HG03439 (cell line): ENCODE data around the gene OMP.
"Not testable (repeated sequence)": the region's sequence is repeated elsewhere in the genome, so short reads cannot be mapped to it uniquely, and the experiment has no call there.

Source experiments
- ATAC-seq: cut with Tn5 transposase; IDR thresholded peaks from one replicate; pipeline ENCODE4 v1.9.1; 2021; ENCODE audit warnings: mild to moderate bottlenecking, moderate library complexity; ENCODE audit not compliant: unreplicated experiment

OMP gene

GRCh38 chr11:77102246-77103210 is at the start of gene OMP:
Gene OMP, plus strand, starts transcription at chr11:77102840. Its CDS starts 0 bp downstream, at chr11:77102840.
- ATAC-seq = no peak

- no peak for ATAC-seq
Observed at GRCh38 chr11:77053217-77054015, 49.2 kb upstream of the OMP start.

DNA sequence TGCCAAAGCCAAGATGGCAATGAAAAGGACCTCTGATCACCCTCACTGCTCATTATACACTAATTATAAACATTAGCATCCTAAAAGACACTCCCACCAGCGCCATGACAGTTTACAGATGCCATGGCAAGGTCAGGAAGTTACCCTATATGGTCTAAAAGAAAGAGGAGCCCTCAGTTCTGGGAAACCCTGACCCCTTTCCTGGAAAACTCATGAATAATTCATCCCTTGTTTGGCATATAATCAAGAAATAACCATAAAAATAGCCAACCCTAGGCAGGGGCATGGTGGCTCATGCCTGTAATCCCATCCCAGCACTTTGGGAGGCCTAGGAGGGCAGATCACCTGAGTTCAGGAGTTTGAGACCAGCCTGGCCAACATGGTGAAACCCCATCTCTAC is 48.6 kb upstream of the OMP start:
- ATAC-seq = no peak

DNA sequence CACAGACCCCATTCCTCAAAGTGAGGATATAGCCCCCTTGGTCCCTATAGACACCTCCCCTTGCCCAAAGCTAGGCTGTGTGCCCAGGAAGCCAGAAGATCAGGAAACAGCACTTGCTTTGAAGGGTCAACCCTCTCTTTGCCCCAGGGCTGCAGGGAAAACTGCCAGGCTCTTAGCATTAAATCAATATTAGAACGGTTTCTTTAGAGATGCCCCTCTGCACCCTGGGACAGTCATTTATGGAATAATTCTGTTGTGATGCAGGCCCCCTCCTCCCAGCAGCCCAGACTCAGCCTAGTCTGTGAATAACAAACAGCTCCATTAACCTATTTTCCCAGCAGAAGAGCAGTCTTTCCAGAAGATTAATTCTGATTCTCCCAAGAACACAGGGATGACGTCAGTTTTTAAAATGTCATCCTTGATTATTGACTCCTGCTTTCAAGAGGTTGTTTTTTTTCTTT is 47.5 kb upstream of the OMP start:
- ATAC-seq = no peak

DNA sequence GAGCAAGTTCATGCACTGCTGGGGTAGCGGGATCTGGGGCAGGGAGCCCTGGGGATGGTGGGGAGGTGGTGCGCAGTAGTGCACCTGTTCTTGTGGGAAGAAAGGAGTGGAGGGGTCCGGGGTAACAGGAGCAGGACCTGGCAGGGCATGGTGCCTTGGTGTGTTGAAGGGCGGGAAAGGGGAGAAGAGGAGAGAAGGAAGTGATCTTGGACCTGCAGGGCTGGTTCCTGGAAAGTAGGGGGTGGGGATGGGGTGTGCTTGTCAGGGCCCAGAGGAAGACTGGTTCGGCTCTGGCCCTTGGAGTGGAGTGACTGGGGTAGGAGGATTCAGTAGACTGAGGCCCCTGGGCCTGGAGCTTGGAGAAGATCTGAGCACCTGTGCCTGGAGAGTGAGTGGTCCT is 46.7 kb upstream of the OMP start:
- ATAC-seq = no peak

- no peak for ATAC-seq
Observed at GRCh38 chr11:77056814-77057402, 45.7 kb upstream of the OMP start.

DNA sequence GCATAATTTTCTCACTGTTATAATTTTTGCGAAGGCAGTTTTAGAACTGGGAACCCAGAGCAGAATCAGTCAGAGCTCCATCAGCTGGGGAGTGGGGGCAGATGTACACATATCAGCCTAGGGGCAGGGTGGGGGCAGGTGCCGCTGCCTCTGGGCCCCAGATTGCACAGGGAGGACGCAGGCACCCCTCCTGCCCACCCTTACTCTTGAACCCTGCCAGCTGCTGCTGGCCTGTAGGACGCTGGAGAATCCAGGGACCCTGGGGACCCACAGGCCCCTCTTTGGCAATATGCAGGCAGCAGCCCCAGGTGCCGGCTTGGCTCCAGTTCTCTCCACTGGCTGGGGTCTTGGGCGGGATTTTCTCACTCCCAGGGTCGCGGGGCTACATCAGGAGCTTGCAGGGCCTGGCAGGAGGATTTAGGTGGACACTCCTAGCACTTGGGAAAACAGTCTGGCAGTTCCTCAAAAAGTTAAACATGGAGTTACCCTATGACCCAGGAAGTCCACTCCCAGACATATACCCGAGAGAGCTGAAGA is 44.6 kb upstream of the OMP start:
- ATAC-seq = no peak

DNA sequence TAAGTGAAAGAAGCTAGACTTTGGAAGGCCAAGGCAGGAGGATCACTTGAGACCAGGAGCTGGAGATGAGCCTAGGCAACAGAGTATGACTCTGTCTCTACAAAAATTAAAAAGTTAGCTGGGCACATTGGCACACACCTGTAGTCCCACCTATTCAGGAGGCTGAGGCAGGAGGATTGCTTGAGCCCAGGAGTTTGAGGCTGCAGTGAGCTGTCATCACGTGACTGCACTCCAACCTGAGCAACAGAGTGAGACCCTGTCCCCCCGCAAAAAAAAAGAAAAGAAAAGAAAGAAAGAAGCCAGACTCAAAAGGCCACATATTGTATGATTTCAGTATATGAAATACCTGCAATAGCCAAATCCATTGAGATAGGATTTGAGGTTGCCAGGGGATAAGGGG is 43.7 kb upstream of the OMP start:
- ATAC-seq = no peak

- no peak for ATAC-seq
Observed at GRCh38 chr11:77059806-77060205, 42.8 kb upstream of the OMP start.

DNA sequence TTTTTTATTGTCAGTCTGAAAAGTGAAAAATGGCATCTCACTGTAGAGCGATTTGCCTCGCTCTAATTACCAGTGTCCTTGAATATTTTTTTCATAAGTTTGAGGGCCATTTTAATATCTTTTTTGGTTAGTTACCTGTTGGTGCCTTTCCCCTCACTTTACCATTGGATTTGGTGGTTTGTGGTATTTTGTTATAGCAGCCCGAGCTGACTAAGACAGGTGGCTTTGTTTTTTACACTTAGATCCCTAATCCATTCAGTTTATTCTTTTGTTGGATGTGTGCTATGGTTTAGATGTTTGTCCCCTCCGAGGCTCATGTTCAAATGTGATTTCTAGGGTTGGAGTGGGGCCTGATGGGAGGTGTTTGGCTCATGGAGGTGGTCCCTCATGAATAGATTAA is 42.4 kb upstream of the OMP start:
- ATAC-seq = no peak

- not testable (repeated sequence) for ATAC-seq
Observed at GRCh38 chr11:77061258-77061657, 41.4 kb upstream of the OMP start.

- ATAC-seq = no peak
Observed at GRCh38 chr11:77062924-77063323, 39.7 kb upstream of the OMP start.

GRCh38 chr11:77063407-77063806 is 39.2 kb upstream of the OMP start:
- ATAC-seq = no peak

GRCh38 chr11:77063861-77064260 is 38.8 kb upstream of the OMP start:
- no peak for ATAC-seq

GRCh38 chr11:77064648-77065217 is 37.9 kb upstream of the OMP start:
- no peak for ATAC-seq

- no peak for ATAC-seq
Observed at GRCh38 chr11:77065878-77066228, 36.8 kb upstream of the OMP start.

GRCh38 chr11:77066229-77067042 is 36.2 kb upstream of the OMP start, which contains the start of gene CAPN5:
Gene CAPN5, plus strand, starts transcription at chr11:77066971. Its CDS starts 17,916 bp downstream, at chr11:77084887.
- ATAC-seq = peak; percentile 76

- no peak for ATAC-seq
Observed at GRCh38 chr11:77067861-77068443, 34.7 kb upstream of the OMP start.
